ENCODE measurements around the gene PTGR3. TPM values are rescaled to one million over a fixed set of nuclear protein-coding genes. Genes with fewer than 3 reads are reported as not detected.

The PTGR3 gene
- total RNA-seq, 1 experiment from 2014 or later: 24.0 TPM

Other genes starting within 250 kb of the PTGR3 start
- gene TSHZ1, start 1.7 kb upstream of the PTGR3 start, total RNA-seq (2014; rRNA removed; shearing (Covaris generic)): 9.4 and 11.8 TPM in 2 replicates
- not detected in 2 replicates for gene SMIM21, start 218.6 kb upstream of the PTGR3 start, total RNA-seq (2014; rRNA removed; shearing (Covaris generic))

Measured in HT1080 (cell line).